Lower leg skin (tissue), 3 donors: ENCODE measurements around the gene CD109.

ENCODE experiments used
- POLR2A ChIP-seq, 2 donors: fragments of 450-650 bp; IDR thresholded peaks; one replicate each; pipeline ENCODE4 v1.6.1; 2016 to 2017; ENCODE audit warnings: antibody characterized with exemption in 2 of 2, mild to moderate bottlenecking in 1 of 2, moderate library complexity in 1 of 2
- TF ChIP-seq, protein P1 (sequence below), 3 donors: fragments of 450-650 bp; IDR thresholded peaks; one replicate each; pipeline ENCODE4 v1.5.1; 2016; ENCODE audit warnings: antibody characterized with exemption in 3 of 3, mild to moderate bottlenecking in 3 of 3, moderate library complexity in 2 of 3

DNA sequence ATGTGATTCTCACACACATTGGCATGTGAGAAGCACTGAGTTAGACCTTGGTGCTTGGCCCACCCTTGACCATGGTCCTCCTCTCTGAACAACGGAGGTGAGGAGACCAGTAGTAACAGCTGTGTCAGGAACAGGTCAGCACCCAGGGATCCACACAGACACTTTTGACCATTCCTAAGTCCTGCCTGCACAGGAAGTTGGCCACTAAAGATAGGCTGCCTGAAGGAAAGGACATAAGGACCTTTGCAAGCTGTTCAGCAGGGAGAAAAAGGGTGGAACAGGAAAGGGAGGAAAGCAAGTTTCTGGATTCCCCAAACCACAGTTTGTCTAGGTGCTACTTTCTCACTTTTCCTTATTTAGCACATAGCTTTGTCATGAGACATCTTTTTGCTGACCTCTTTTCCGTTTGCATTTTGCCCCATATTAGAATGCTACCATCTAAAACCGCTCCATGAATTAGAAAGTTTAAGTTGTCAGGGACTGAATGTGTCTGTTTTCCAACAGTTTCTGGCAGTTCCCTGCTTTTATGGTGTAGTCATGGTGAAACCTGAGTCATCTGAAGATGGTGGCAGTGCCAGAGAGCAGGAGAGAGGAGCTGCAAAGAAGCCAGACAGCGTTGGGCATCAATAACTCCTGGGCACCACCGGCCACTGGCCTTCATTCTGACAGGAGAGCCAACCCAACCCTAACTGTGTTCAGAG is 1.1 kb upstream of the CD109 start:
- TF ChIP-seq, protein P1, sequence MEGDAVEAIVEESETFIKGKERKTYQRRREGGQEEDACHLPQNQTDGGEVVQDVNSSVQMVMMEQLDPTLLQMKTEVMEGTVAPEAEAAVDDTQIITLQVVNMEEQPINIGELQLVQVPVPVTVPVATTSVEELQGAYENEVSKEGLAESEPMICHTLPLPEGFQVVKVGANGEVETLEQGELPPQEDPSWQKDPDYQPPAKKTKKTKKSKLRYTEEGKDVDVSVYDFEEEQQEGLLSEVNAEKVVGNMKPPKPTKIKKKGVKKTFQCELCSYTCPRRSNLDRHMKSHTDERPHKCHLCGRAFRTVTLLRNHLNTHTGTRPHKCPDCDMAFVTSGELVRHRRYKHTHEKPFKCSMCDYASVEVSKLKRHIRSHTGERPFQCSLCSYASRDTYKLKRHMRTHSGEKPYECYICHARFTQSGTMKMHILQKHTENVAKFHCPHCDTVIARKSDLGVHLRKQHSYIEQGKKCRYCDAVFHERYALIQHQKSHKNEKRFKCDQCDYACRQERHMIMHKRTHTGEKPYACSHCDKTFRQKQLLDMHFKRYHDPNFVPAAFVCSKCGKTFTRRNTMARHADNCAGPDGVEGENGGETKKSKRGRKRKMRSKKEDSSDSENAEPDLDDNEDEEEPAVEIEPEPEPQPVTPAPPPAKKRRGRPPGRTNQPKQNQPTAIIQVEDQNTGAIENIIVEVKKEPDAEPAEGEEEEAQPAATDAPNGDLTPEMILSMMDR (IDR thresholded peaks at IDR 0.05), result no peak
- no peak for TF ChIP-seq POLR2A (IDR thresholded peaks at IDR 0.05)
